Lung (tissue), 12 donors: ENCODE data around the gene PARVG. TPM values are rescaled to one million over a fixed set of nuclear protein-coding genes. Genes with fewer than 3 reads are reported as not detected.

Experiments used
- ATAC-seq: fragments of 200-7000 bp; cut with Tn5 transposase; one replicate; pipeline ENCODE4 v1.9.1; 2020; ENCODE audit warnings: moderate number of reproducible peaks; ENCODE audit not compliant: insufficient read depth, low FRiP score
- DNase-seq, 3 donors: peaks; one replicate each; pipeline ENCODE4 v3.0.0-alpha.2; 2013 to 2017
- H3K27ac ChIP-seq, 2 donors: one replicate each; pipeline ENCODE4 v1.5.1; 2013; ENCODE audit warnings: mild to moderate bottlenecking in 2 of 2, moderate library complexity in 2 of 2, control low read depth in 1 of 2, inconsistent platforms in 1 of 2, low read depth in 1 of 2, low read length in 1 of 2
- H3K27me3 ChIP-seq, 3 donors: one replicate each; pipeline ENCODE4 v1.5.1; 2013; ENCODE audit warnings: low read length in 2 of 3; ENCODE audit not compliant: control insufficient read depth in 3 of 3, insufficient read depth in 3 of 3
- H3K36me3 ChIP-seq, 4 donors: one replicate each; pipeline ENCODE4 v1.5.1; 2013; ENCODE audit warnings: low read length in 4 of 4, mild to moderate bottlenecking in 1 of 4, moderate library complexity in 1 of 4; ENCODE audit not compliant: control insufficient read depth in 4 of 4, insufficient read depth in 4 of 4
- H3K4me1 ChIP-seq, 5 donors: one replicate each; pipeline ENCODE4 v1.5.1; 2013; ENCODE audit warnings: low read length in 5 of 5, mild to moderate bottlenecking in 2 of 5, moderate library complexity in 1 of 5; ENCODE audit not compliant: control insufficient read depth in 5 of 5, insufficient read depth in 5 of 5
- H3K4me3 ChIP-seq: one replicate; pipeline ENCODE4 v1.5.1; 2013; ENCODE audit warnings: mild to moderate bottlenecking, control low read depth, moderate library complexity
- H3K9ac ChIP-seq, 2 donors: one replicate each; pipeline ENCODE4 v1.5.1; 2013; ENCODE audit warnings: low read length in 2 of 2, control low read depth in 1 of 2; ENCODE audit not compliant: insufficient read depth in 1 of 2
- H3K9me3 ChIP-seq, 4 donors: one replicate each; pipeline ENCODE4 v1.5.1; 2013; ENCODE audit warnings: low read length in 3 of 4, mild to moderate bottlenecking in 1 of 4, moderate library complexity in 1 of 4; ENCODE audit not compliant: control insufficient read depth in 4 of 4, insufficient read depth in 3 of 4
- CTCF ChIP-seq: IDR thresholded peaks from 2 replicates; pipeline ENCODE4 v1.5.1; 2012; ENCODE audit warnings: mild to moderate bottlenecking; ENCODE audit errors: control extremely low read depth, extremely low read depth
- WGBS, 2 donors: extraction: QIAGEN DNeasy Blood & Tissue Kit; methylation state at CpG; one replicate each; pipeline ENCODE4 v1.1.7; 2013; 5-methylcytosine and 5-hydroxymethylcytosine counted together
- polyA plus RNA-seq, 2 donors: library from polyadenylated mRNA; stranded (reverse); fragments of 200-250 nt; gene quantifications; one replicate each; pipeline ENCODE4 v1.2.1, GENCODE V29; 2013
- total RNA-seq, 2 donors: library from RNA; depleted of rRNA in 1 of 2; stranded (reverse); fragments of >200 nt in 1 of 2; gene quantifications; one replicate each; pipeline ENCODE4 v1.2.1, GENCODE V29; 2014 to 2021
- donor health status: control.
- donor health status: control.
- donor health status: Bipolar disorder and iron deficiency.
- donor health status: healthy.
- donor health status: DM: yes; HTN: yes; CAD: no.

Gene PARVG
- total and polyA plus RNA-seq, 4 donors: 20.4 to 67.4 (median 48.7) TPM

- Histone ChIP-seq H3K27me3 (no peaks in the 10 kb centered on the region), H3K27ac (no peak overlapping the region), H3K9me3 (peaks cover 0 to 13% (median 5%) of the 10 kb centered on the region in 4 donors), H3K4me1 (no peaks in the 10 kb centered on the region), H3K9ac (no peak overlapping the region), H3K36me3 (no peaks in the 10 kb centered on the region), H3K4me3 (no peak overlapping the region)
- DNase-seq (no peak), ATAC-seq (no peak)
- WGBS, 2 donors: 92 to 94% methylated on average over 12 of the region's 12 CpGs
- TF ChIP-seq CTCF: no peak
Observed at GRCh38 chr22:44249376-44250147, 68.8 kb downstream of the PARVG start.

DNA sequence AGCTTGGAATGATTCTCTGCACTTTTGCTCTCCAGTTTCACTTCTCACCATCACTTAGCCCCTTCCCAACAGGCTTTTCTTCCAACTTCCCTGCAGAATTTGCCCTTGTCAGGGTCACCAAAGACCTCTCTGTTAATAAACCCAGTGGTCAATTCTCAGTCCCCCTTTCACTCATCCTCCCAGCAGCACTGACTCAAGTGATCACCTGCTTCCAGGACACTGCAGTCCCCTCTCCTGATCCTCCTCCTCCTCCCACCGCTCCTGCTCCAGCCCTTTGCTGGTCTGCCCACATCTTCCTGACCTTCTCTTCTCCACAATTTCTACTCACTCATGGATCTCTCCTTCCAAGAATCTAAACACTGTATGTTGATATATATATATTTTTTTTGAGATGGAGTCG lies 74.1 kb downstream of the PARVG start:
- Histone ChIP-seq H3K27ac (no peak overlapping the region), H3K4me3 (no peak overlapping the region), H3K9me3 (peaks cover 0 to 9% (median 3%) of the 10 kb centered on the region in 4 donors), H3K27me3 (no peaks in the 10 kb centered on the region), H3K4me1 (peaks cover 0 to 8% (median 0%) of the 10 kb centered on the region in 5 donors), H3K9ac (no peak overlapping the region), H3K36me3 (no peaks in the 10 kb centered on the region)
- DNase-seq: no peak
- WGBS, 2 donors: 64 to 87% methylated on average over 2 of the region's 2 CpGs
- ATAC-seq: no peak
- no peak for TF ChIP-seq CTCF

DNA sequence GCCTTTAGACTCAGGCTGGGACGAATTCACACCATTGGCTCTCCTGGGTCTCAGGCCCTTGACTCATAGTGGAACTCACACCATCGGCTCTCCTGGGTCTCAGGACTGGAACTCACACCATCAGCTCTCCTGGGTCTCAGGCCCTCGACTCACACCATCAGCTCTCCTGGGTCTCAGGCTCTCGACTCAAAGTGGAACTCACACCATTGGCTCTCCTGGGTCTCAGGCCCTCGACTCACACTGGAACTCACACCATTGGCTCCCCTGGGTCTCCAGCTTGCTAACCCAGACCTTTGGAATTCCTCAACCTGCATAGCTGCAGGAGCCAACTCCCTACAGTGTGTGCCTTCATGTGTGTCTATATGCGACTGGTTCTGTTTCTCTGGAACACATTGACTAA lies 75.4 kb downstream of the PARVG start:
- no peak overlapping the region for H3K4me3 ChIP-seq
- no peaks in the 10 kb centered on the region for H3K36me3 ChIP-seq
- H3K27ac ChIP-seq: no peak overlapping the region
- H3K4me1 ChIP-seq: peaks cover 0 to 8% (median 0%) of the 10 kb centered on the region in 5 donors
- no peak for TF ChIP-seq CTCF
- DNase-seq (no peak), ATAC-seq (no peak)
- no peaks in the 10 kb centered on the region for H3K9me3 ChIP-seq
- no peaks in the 10 kb centered on the region for H3K27me3 ChIP-seq
- H3K9ac ChIP-seq: no peak overlapping the region
- 84 to 94% methylated on average over 6 of the region's 6 CpGs for WGBS, 2 donors
